Ovary (tissue), 9 donors: ENCODE data around the gene EFCAB6. TPM values are rescaled to one million over a fixed set of nuclear protein-coding genes. Genes with fewer than 3 reads are reported as not detected.
A peak's percentile ranks its signal among the peaks of the same experiment; 100 is the strongest.

Experiments used
- DNase-seq, 5 donors: peaks; one replicate each; pipeline ENCODE4 v3.0.0-alpha.2; 2019 to 2020
- H3K27ac ChIP-seq, 2 donors: fragments of 200-600 bp; one replicate each; pipeline versions ENCODE4 v1.5.1 to v1.8.0; 2019 to 2022
- H3K27me3 ChIP-seq: fragments of 200-600 bp; one replicate; pipeline ENCODE4 v1.8.0; 2022
- H3K36me3 ChIP-seq: fragments of 200-600 bp; sonication (generic); one replicate; pipeline ENCODE4 v1.5.1; 2019
- H3K4me1 ChIP-seq: one replicate; pipeline ENCODE4 v1.8.1; 2013; ENCODE audit warnings: mild to moderate bottlenecking, moderate library complexity; ENCODE audit not compliant: insufficient read depth
- H3K4me3 ChIP-seq: fragments of 200-600 bp; sonication (generic); one replicate; pipeline ENCODE4 v1.5.1; 2017
- H3K9me3 ChIP-seq, 2 donors: fragments of 200-600 bp in 1 of 2; sonication (generic) in 1 of 2; one replicate each; pipeline versions ENCODE4 v1.5.1 to v1.8.1; 2013 to 2019; ENCODE audit warnings: mild to moderate bottlenecking in 1 of 2, moderate library complexity in 1 of 2
- EP300 ChIP-seq: sonication (generic); formaldehyde crosslinking; IDR thresholded peaks from one replicate; pipeline ENCODE4 v1.6.1; 2017; ENCODE audit warnings: antibody characterized with exemption
- POLR2A ChIP-seq: fragments of 450-650 bp; IDR thresholded peaks from one replicate; pipeline ENCODE4 v1.6.1; 2017; ENCODE audit warnings: antibody characterized with exemption, mild to moderate bottlenecking, moderate library complexity
- WGBS, 3 donors: extraction: QIAGEN DNeasy Blood & Tissue Kit in 1 of 3; methylation state at CpG; one replicate each; pipeline versions ENCODE4 v1.1.5 to v1.1.7; 2013 to 2017; 5-methylcytosine and 5-hydroxymethylcytosine counted together
- intact Hi-C, 4 donors: fragments of 100-400 bp; cut with DNase I; formaldehyde crosslinking; loops; one replicate each; pipeline versions ENCODE4 v1.11.0 to v1.15.1; 2022 to 2023
- polyA plus RNA-seq, 2 donors: library from polyadenylated mRNA; stranded (reverse); fragments of 200-250 nt in 1 of 2; fragments of 350-450 nt in 1 of 2; fragmentation: Illumina TruSeq in 1 of 2; extraction: RNeasy Lipid Tissue Mini Kit (QIAGEN cat#74804) in 1 of 2; gene quantifications; one replicate each; pipeline ENCODE4 v1.2.3, GENCODE V29; 2013 to 2014
- total RNA-seq, 7 donors: library from RNA; depleted of rRNA in 2 of 7; stranded (reverse); fragments of >200 nt in 2 of 7; fragmentation: NEBNext Ultra II Directional in 3 of 7; extraction: Animal tissue kit (Norgen Biotek cat#: 25700) in 3 of 7; gene quantifications; one replicate each; pipeline versions ENCODE4 v1.1.0 to v1.2.4, GENCODE V29; 2016 to 2023
- TF ChIP-seq, protein P1 (sequence below), 3 donors: fragments of 450-650 bp in 2 of 3; fragments of 200-600 bp in 1 of 3; IDR thresholded peaks; one replicate each; pipeline versions ENCODE4 v1.5.1 to v1.8.0; 2016 to 2022; ENCODE audit warnings: antibody characterized with exemption in 3 of 3, mild to moderate bottlenecking in 1 of 3
- donor health status: DM: no; HTN: no; CAD: no; lungs with moderate emphysema.
- donor health status: DM: no; HTN: no; CAD: no.
- donor health status: Bipolar disorder and iron deficiency.
- donor health status: DM: yes; HTN: yes; CAD: no.
- donor health status: DM: no; HTN: no; CAD: no.
- donor health status: DM: yes; HTN: yes; CAD: no.

EFCAB6 gene
- total and polyA plus RNA-seq, 9 donors, result 1.00 to 17.5 (median 6.7) TPM

DNA sequence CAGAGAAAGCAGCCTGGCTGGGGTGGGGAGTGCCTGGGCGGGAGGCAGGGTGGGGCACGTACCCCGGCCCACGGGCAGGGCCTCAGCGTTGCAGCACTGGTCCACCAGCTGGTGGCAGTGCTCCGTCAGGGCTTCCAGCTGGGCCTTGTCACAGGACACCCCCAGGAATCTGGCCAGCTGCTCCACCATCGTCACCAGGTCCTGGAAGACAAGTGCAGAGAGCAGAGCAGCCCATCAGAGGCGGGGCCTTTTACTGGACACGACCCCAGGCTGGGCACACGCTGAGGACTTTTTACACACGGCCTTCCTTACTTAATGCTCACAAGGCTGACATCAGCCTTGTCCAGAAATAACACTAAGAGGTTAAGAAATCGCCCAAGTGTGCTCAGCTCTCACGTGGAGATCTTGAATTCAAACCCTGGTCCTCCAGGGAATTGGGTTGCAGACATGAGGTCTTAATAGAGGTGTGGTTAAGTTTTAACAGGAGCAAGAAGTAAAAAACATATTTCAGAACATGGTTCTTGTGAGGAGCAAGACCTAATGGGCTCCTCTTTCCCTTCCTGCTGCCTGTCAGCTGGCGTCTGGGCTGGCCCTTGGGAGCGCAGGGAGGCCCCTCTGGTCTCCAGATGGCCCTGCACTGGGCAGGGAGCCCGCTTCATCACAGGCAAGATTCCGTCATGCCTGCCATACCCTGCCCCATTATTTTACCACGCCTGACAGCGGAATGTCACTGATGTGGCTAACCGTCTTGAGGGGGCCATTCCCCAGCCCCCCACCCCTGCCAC lies 17.1 kb upstream of the EFCAB6 start:
- no peak overlapping the region for H3K4me3 ChIP-seq
- intact Hi-C loops, result loop anchor here in 1 of 4 donors (10.0 kb wide), 1 partner anchor 434 kb away; no protein-coding TSS in a partner anchor
- TF ChIP-seq, protein P1, sequence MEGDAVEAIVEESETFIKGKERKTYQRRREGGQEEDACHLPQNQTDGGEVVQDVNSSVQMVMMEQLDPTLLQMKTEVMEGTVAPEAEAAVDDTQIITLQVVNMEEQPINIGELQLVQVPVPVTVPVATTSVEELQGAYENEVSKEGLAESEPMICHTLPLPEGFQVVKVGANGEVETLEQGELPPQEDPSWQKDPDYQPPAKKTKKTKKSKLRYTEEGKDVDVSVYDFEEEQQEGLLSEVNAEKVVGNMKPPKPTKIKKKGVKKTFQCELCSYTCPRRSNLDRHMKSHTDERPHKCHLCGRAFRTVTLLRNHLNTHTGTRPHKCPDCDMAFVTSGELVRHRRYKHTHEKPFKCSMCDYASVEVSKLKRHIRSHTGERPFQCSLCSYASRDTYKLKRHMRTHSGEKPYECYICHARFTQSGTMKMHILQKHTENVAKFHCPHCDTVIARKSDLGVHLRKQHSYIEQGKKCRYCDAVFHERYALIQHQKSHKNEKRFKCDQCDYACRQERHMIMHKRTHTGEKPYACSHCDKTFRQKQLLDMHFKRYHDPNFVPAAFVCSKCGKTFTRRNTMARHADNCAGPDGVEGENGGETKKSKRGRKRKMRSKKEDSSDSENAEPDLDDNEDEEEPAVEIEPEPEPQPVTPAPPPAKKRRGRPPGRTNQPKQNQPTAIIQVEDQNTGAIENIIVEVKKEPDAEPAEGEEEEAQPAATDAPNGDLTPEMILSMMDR (IDR thresholded peaks at IDR 0.05), result no peak
- TF ChIP-seq POLR2A, result no peak
- TF ChIP-seq EP300, result no peak
- H3K27ac ChIP-seq, result peak overlapping the region in 1 of 2 donors; percentile 57
- H3K9me3 ChIP-seq, result no peaks in the 10 kb centered on the region
- H3K4me1 ChIP-seq, result peaks cover 11% of the 10 kb centered on the region
- H3K36me3 ChIP-seq, result no peaks in the 10 kb centered on the region
- H3K27me3 ChIP-seq, result no peaks in the 10 kb centered on the region
- 52 to 56% (median 53%) methylated on average over 20 of the region's 20 CpGs for WGBS, 3 donors
- DNase-seq, result peak; percentile 25 to 65 (median 55)

DNA sequence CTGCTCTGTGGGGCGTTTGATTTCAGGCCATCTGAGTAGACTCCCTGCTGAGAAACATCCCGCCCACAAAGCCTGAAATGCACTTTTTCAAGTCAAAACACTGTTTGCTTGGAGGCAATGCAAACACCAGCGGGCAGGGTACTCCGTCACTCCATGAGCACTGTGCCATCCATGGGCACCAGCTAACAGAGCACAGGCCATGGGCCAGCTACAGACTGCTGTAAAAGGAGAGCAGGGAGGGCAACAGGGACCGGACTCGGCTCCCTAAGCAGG lies 16.6 kb upstream of the EFCAB6 start:
- TF ChIP-seq POLR2A, result no peak
- TF ChIP-seq EP300, result no peak
- TF ChIP-seq, protein P1 (IDR thresholded peaks at IDR 0.05), result no peak
- Histone ChIP-seq H3K4me3 (no peak overlapping the region), H3K9me3 (no peaks in the 10 kb centered on the region), H3K27ac (peak overlapping the region in 1 of 2 donors; percentile 57), H3K4me1 (peaks cover 11% of the 10 kb centered on the region), H3K27me3 (no peaks in the 10 kb centered on the region), H3K36me3 (no peaks in the 10 kb centered on the region)
- WGBS, 3 donors, result 69 to 85% (median 77%) methylated on average over 6 of the region's 6 CpGs
- no peak for DNase-seq
- intact Hi-C loops, result loop anchor here in 1 of 4 donors (10.0 kb wide), 1 partner anchor 434 kb away; no protein-coding TSS in a partner anchor

DNA sequence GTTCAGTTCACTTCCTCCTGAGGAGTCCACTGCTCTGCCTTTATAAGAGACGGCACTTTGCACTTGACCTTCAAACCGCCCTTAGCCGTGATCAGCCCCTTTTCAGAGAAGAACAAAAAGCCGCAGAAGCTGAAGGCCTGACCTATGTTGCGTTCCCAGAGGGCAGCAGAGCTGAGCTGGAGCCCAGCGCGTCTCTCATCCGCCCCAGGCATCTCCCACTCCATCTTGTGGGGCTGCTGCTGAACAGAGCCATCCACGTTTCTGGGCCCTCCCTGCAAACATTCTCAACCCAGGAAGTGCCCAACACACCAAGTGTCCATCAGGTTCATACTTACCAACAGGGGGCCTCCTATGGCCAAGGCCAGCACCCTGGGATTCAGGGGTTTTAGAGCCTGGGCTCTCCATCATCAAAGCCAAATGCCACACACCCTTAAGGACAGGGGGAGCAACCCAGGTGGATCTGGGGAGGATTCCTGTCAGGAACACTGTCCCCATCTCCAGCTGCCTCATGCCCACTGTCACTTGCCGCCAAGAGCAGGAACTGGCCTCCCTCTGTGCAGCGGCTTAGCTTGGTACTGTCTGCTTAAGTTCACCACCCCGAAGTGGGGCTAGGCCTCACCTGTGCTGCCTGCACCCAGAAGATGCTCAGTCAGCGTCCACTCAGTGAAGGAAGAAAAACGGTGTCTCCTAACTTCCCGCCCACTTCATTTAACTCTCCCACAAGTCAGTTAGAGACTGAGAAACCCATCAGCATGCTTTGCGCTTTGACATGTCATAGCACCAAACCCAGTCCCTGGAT lies 16.0 kb upstream of the EFCAB6 start:
- TF ChIP-seq, protein P1 (IDR thresholded peaks at IDR 0.05), result no peak
- TF ChIP-seq POLR2A (no peak), EP300 (no peak)
- no peaks in the 10 kb centered on the region for H3K36me3 ChIP-seq
- 53 to 80% (median 62%) methylated on average over 16 of the region's 16 CpGs for WGBS, 3 donors

DNA sequence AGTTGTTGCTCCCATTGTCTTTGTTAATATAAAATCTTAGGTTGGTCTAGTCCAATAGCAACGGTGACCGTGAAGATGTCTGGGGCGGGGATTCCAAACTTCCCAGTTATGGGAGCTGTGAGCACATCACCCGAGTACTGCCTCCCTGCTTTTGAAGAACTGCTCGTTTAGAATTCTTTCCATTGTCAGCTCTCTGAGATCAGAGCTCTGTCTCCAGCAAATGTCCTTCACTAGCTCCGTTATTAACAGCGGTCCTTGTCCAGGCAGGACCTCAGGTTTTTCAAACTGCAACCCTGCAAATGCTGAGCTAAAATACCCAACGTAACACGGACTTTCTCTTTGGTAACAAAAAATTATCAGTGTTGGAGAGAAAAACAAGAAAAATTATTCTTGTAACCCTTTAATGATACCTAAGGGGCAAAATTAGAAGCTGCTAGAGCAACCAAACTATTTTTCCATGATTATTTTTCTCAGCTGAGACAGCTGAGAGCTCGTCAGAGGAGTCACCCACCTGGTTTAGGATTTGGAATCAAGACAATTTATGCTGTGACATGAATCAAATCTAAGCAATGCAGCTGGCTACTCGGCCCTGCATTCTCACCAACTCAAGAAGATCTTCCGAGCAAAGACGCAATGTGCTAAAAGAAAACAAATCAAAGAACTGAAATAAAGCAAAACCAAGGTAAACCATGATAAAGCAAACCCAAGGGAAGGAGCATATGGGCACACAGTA lies 15.1 kb upstream of the EFCAB6 start:
- TF ChIP-seq POLR2A (no peak), EP300 (no peak)
- TF ChIP-seq, protein P1 (IDR thresholded peaks at IDR 0.05), result no peak
- peak overlapping the region in 1 of 2 donors; percentile 57 for H3K27ac ChIP-seq
- no peak overlapping the region for H3K4me3 ChIP-seq
- peaks cover 11% of the 10 kb centered on the region for H3K4me1 ChIP-seq
- H3K27me3 ChIP-seq, result no peaks in the 10 kb centered on the region
- intact Hi-C loops, result loop anchor here in 1 of 4 donors (10.0 kb wide), 1 partner anchor 432 kb away; no protein-coding TSS in a partner anchor
- 16 to 33% (median 32%) methylated on average over 13 of the region's 13 CpGs for WGBS, 3 donors
- DNase-seq, result no peak
- no peaks in the 10 kb centered on the region for H3K9me3 ChIP-seq
- no peaks in the 10 kb centered on the region for H3K36me3 ChIP-seq

More for the DNA sequence above, 16.0 kb upstream of the EFCAB6 start:
- DNase-seq, result peak in 1 of 5 donors; percentile 52
- Histone ChIP-seq H3K27me3 (no peaks in the 10 kb centered on the region), H3K27ac (peak overlapping the region in 1 of 2 donors; percentile 57), H3K4me1 (peaks cover 11% of the 10 kb centered on the region), H3K9me3 (no peaks in the 10 kb centered on the region), H3K4me3 (no peak overlapping the region)
- intact Hi-C loops, result loop anchor here in 1 of 4 donors (10.0 kb wide), 1 partner anchor 433 kb away; no protein-coding TSS in a partner anchor
